ENCODE measurements around the gene TMED1.

The TMED1 gene

DNA sequence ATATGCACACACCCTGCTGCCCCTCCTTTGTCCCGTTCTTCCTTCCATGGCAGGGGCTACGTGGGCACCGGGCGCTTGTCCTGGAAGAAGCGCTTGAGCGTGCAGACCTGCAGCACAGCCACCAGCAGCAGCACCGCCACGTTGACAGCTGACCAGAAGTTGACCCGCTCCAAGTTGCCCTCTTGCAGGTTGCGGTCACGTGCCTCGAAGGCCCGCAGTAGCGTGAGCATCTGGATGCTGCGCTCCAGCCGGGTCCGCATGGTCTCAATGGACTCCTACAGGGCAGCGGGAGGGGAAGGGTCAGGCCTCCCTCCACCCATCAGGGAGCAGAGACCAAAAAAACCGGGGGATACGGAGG lies 3.1 kb downstream of the TMED1 start:
- in situ Hi-C loops (cut with HindIII; ENCODE audit: low sequenced_read_pairs): no loop called here

DNA sequence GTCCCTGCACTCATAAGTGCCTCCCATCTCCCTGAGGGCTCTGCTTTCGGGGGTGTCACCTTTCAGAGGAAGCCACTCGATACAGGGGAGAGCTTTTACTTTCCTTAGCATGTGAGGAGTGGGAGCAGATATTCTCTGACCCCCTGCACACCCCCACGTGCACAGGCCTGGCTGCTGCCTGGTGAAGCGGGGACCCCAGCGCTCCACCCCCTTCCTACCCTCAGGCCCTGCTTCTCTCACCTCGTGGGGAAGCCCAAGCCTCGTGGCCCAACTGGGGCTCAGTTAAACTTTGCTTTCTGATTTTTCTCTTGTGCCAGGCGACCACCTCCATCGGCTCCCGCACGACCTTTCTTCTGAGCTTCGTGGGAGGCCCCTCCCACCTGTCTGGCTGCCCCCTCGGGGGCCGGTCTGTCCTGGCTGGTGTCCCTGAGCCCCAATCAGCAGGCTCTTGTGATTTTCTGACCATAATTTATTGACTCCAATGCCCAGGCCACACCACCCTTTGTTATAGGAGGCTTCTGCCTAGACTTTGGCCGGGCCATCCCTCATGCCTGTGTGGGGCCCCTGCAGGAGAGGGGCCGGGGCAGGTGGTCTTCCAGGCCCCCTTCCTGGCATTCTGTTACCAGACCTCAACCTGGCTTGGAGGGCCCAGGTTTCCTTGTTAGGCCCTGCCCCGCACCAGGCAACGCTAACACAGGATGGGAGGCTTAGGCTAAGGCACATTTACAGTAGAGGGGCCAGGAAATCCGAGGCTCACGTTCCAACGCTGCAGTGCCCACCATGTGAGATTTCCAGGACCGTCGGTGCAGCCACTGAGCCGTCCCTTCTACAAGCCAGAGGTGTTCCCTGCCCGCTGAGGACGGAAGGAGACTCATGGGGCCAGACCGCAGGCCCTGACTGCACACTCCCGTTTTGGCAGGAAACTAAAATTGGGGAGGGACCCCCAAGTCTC lies 3.7 kb downstream of the TMED1 start:
- in situ Hi-C loops (cut with HindIII; ENCODE audit: low sequenced_read_pairs): no loop called here

DNA sequence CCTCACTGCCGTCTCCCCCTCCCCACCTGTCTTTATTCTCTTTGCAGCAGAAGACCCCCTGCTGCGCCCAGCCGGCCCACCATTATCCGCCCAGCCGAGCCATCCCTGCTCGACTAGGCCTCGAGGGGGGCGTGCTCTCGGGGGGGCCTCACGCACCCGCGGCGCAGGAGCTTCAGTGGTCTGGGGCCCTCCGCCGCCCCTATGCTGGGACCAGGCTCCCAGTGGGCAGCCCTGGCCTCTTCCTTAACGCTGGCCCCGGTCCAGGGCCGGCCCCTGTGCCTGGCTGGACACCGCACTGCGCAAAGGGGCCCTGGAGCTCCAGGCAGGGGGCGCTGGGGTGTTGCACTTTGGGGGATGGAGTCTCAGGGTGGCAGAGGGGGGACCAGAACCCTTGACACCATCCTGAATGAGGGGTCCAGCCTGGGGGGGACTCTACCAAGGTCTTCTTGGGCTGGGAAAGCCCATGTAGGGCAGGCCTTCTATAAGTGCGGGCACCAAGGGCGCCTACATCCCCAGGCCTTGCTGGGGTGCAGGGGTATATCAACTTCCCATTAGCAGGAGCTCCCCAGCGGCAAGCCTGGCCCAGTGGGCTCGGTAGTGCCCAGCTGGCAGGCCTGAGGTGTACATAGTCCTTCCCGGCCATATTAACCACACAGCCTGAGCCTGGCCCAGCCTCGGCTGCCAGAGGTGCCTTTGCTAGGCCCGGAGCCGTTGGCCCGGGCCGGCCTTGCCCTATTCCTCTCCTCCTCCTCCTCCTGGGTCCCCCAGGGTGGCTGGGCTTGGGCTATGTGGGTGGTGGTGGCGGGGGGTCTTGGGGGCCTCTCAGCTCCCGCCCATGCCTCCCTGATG lies 4.9 kb downstream of the TMED1 start:
- in situ Hi-C loops (cut with HindIII; ENCODE audit: low sequenced_read_pairs): no loop called here

DNA sequence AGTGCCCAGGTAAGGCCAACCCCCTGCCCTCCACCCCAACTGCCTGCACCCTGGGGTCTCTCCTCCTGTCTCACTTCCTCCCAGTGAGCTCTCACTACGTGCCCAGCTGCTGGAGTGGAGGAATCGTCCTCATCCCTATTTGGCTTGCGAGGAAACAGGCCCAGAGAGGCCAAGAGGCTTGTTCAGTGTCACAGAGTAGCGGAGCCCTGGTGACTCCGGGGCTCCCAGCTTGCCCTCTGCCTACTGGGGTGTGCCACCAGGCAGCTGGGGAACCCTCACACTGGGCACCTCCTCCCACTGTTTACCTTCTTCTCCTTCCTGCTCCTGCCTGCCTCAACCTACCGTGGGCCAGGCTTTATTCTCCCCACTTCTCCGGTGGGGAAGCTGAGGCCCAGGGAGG lies 5.6 kb downstream of the TMED1 start:
- in situ Hi-C loops (cut with HindIII; ENCODE audit: low sequenced_read_pairs): no loop called here

DNA sequence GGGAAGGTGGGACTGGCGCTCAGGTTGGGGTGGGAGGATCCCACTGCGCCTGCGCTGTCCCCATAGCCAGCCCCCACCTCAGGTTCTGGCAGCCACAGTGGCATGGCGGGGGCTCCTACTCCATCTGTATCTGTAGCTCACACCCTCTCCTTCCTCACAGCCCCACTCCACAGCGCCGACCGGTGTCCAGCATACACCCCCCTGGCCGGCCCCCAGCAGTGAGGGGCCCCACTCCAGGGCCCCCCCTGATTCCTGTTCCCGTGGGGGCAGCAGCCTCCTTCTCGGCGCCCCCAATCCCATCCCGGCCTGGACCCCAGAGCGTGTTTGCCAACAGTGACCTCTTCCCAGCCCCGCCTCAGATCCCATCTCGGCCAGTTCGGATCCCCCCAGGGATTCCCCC lies 6.0 kb downstream of the TMED1 start:
- in situ Hi-C loops (cut with HindIII; ENCODE audit: low sequenced_read_pairs): no loop called here

DNA sequence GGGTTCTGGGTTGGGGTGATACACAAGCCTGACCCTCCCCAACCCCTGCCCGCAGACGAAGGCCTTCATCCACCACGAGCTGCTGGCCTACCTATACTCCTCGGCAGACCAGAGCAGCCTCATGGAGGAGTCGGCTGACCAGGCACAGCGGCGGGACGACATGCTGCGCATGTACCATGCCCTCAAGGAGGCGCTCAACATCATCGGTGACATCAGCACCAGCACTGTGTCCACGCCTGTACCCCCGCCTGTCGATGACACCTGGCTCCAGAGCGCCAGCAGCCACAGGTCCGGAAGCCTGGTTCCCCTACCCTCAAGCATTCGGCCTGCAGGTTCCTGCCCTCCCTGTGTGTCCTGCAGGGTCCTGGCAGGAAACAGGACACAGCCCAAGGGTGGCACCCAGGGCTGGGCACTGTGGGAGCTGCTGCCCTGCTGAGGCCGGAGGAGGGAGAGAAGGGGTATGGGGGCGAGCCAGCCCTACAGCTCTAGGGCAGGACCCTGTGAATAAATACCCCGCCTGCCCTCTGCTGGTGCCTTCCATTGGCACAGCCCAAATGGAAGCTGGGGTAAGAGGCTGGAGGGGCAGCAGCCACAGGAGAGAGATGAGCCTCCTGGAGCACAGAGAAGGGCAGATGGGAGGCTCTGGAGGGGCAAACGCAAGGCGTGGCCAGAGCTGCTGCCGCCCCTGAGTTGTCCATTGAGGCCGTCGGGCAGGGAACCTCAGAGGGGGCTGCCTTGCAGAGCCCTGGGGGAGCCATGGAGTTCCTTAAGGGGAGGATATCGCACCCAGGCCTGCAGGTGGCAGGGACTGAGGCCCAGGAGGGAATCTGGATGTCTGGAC lies 6.8 kb downstream of the TMED1 start:
- in situ Hi-C loops (cut with HindIII; ENCODE audit: low sequenced_read_pairs): no loop called here

GRCh38 chr19:10826846-10827245 lies 9.2 kb downstream of the TMED1 start:
- in situ Hi-C loops (cut with HindIII; ENCODE audit: low sequenced_read_pairs): no loop called here

GRCh38 chr19:10826231-10826630 lies 9.8 kb downstream of the TMED1 start:
- in situ Hi-C loops (cut with HindIII; ENCODE audit: low sequenced_read_pairs): no loop called here

DNA sequence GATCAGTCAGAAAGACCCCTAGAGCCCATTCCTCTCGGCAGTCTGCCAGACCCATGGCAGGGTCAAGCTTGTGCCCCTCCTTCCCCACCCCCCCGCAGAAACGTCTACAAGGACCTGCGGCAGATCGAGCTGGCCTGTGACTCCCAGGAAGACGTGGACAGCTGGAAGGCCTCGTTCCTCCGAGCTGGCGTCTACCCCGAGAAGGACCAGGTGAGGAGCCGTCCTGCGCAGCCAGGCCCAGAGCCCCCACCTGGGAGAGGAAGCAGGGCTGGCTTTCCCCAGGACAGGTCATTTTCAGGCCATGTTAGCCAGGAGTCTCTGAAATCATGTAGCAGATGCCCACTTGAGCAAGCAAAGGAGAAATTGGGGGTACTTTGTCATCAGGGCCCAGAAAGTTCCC lies 12.3 kb downstream of the TMED1 start:
- in situ Hi-C loops (cut with HindIII; ENCODE audit: low sequenced_read_pairs): no loop called here

- in situ Hi-C loops (cut with HindIII; ENCODE audit: low sequenced_read_pairs): no loop called here
Measured at GRCh38 chr19:10820173-10820572, 15.8 kb downstream of the TMED1 start.

GRCh38 chr19:10819124-10820060 lies 16.6 kb downstream of the TMED1 start:
- in situ Hi-C loops (cut with HindIII; ENCODE audit: low sequenced_read_pairs): no loop called here

GRCh38 chr19:10818301-10819123 lies 17.5 kb downstream of the TMED1 start:
- in situ Hi-C loops (cut with HindIII; ENCODE audit: low sequenced_read_pairs): no loop called here

- in situ Hi-C loops (cut with HindIII; ENCODE audit: low sequenced_read_pairs): no loop called here
Measured at GRCh38 chr19:10817291-10818038, 18.5 kb downstream of the TMED1 start.

DNA sequence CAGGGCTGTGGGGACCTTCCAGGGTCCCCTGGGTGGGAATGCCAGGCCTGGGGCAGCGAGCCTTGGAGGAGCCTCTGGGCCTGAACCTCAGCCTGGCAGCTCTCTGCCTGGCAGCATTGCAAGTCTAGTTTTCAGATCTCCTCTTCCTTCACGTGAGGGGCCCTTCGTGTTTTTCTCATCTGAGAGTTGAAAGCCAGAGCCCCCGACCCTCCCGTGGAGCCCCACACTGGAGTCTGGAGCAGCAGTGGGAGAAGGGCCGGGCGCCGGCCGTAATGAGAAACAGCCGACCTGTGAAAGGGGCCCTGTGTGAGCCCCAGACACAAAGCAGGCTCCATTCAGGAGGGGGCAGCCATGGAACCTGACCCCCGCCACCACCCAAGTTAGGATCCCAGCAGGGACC lies 19.3 kb downstream of the TMED1 start:
- in situ Hi-C loops (cut with HindIII; ENCODE audit: low sequenced_read_pairs): no loop called here

DNA sequence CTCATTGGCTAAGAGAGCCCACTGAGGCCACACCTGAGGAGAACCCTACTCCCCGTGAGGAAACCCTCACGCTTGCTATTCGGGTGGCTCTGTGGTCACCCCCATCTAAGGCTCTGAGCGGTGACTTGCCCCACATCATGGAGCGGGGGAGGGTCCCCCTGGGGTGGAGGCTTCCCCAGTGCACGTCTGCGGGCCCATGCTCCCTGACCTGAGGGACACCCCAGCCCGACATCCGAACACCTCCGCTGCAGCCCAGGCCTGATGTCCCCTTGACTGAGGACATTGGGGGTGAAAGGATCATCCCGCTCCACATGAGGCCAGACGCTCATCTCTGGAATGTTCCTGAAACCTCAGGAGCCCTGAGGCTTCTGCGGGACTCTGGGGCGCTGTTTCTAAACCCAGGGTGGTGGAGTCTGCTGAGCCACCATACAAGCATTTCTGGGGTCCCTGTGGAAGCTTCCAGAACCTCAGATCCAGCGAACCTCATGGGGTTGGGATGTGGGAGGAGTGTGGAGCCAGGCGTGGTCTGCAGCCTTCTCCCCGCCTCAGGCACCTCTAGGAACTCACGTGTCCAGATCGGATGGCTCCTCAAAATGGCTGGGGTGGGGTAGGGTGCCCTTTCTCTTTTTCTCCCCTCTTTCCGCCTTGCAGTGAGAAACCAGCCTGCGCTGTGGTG lies 19.9 kb downstream of the TMED1 start:
- in situ Hi-C loops (cut with HindIII; ENCODE audit: low sequenced_read_pairs): no loop called here

GRCh38 chr19:10815007-10815536 lies 20.9 kb downstream of the TMED1 start:
- in situ Hi-C loops (cut with HindIII; ENCODE audit: low sequenced_read_pairs): no loop called here

- in situ Hi-C loops (cut with HindIII; ENCODE audit: low sequenced_read_pairs): no loop called here
Measured at GRCh38 chr19:10812902-10813404, 23.1 kb downstream of the TMED1 start.
